Lower leg skin (tissue), 4 donors: ENCODE measurements around the gene CCDC150. TPM values are rescaled to one million over a fixed set of nuclear protein-coding genes. Genes with fewer than 3 reads are reported as not detected.
"Not testable (repeated sequence)": the region's sequence is repeated elsewhere in the genome, so short reads cannot be mapped to it uniquely, and the experiment has no call there.

Experiments
- DNase-seq, 2 donors: peaks; one replicate each; pipeline ENCODE4 v3.0.0-alpha.2; 2019; ENCODE audit warnings: low spot score in 2 of 2
- H3K4me3 ChIP-seq: fragments of 200-600 bp; sonication (generic); 2 replicates; pipeline ENCODE4 v1.5.1; 2017; ENCODE audit warnings: mild to moderate bottlenecking, low read depth; ENCODE audit not compliant: poor library complexity, severe bottlenecking
- POLR2A ChIP-seq, 2 donors: fragments of 450-650 bp; IDR thresholded peaks; one replicate each; pipeline ENCODE4 v1.6.1; 2016 to 2017; ENCODE audit warnings: antibody characterized with exemption in 2 of 2, mild to moderate bottlenecking in 1 of 2, moderate library complexity in 1 of 2
- WGBS, 2 donors: methylation state at CpG; one replicate each; pipeline ENCODE4 v1.1.5; 2018; 5-methylcytosine and 5-hydroxymethylcytosine counted together
- intact Hi-C: fragments of 100-400 bp; cut with DNase I; formaldehyde crosslinking; loops from one replicate; pipeline ENCODE4 v1.15.0; 2023; ENCODE audit warnings: low total_unique reads
- total RNA-seq, 4 donors: library from RNA; depleted of rRNA; stranded (reverse); fragments of >200 nt; gene quantifications; one replicate each; pipeline ENCODE4 v1.1.0, GENCODE V29; 2016
- TF ChIP-seq, protein P1 (sequence below), 3 donors: fragments of 450-650 bp; IDR thresholded peaks; one replicate each; pipeline ENCODE4 v1.5.1; 2016; ENCODE audit warnings: antibody characterized with exemption in 3 of 3, mild to moderate bottlenecking in 3 of 3, moderate library complexity in 2 of 3

CCDC150 gene
- total RNA-seq, 4 donors from 2014 or later: 0.22 to 3.4 (median 1.3) TPM

DNA sequence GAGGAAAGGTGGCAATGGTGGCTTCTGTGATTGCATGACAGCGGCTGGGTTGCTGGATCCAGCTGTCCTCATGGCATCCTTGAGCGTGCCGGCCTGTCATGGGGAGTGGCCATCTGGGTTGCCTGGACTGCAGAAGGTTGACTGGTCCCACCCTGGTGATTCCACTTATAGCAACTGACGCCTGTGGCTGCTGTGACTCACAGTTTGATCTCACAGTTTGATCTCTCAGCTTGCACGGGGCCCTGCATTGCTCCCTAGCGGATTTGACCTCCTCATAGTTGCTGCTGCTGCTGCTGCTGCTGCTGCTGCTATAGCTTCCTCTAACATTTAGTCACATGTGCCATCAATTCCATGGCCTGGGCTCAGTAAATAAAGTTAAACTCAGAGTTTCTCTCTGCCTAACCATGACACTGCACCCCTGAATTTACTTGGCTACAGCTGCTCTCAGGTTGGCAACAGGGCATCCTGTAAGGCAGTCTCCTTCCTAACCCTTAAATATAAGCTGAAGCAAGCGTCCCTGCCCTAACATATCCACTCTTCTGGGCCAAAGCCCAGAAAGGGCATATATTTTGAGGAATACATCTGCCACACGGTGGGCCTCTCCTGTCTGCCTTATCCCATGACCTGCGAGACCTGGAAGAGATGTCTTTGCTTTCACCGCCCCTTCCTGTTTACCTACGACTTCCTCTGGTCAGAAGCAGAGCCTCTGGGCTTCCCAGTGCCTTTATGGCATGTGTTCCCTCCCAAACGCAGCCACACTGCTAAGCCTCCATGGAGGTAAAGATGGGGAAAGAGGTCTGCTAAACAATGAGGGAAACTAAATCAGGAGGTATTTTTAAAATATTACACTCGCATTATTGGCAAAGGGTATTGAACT, 37.8 kb upstream of the CCDC150 start:
- intact Hi-C loops: no loop called here
- TF ChIP-seq, protein P1, sequence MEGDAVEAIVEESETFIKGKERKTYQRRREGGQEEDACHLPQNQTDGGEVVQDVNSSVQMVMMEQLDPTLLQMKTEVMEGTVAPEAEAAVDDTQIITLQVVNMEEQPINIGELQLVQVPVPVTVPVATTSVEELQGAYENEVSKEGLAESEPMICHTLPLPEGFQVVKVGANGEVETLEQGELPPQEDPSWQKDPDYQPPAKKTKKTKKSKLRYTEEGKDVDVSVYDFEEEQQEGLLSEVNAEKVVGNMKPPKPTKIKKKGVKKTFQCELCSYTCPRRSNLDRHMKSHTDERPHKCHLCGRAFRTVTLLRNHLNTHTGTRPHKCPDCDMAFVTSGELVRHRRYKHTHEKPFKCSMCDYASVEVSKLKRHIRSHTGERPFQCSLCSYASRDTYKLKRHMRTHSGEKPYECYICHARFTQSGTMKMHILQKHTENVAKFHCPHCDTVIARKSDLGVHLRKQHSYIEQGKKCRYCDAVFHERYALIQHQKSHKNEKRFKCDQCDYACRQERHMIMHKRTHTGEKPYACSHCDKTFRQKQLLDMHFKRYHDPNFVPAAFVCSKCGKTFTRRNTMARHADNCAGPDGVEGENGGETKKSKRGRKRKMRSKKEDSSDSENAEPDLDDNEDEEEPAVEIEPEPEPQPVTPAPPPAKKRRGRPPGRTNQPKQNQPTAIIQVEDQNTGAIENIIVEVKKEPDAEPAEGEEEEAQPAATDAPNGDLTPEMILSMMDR (IDR thresholded peaks at IDR 0.05): no peak
- no peak for TF ChIP-seq POLR2A (IDR thresholded peaks at IDR 0.05)
- H3K4me3 ChIP-seq: no peak overlapping the region
- 50 to 52% methylated on average over 13 of the region's 13 CpGs for WGBS, 2 donors
- DNase-seq: peak; percentile 47 to 86

DNA sequence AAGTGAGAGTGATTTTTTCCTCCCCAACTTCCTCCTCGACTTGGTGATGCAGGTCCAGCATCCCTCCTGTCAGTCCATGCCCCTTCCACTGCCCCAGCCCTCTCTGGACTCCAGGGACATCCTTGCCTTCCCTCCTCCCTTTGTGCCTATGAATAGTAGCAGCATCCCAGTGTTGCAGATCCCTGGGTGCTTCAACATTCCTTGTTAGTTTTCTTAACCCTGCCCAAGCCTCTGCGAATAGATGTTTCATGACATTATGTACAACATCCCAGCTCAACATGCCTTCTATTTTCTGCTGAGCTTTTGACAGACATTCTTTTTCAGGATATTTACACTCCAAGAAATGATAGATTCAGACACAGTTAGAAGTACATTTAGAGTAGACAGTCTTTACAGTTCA, 35.3 kb upstream of the CCDC150 start:
- TF ChIP-seq, protein P1 (IDR thresholded peaks at IDR 0.05): no peak
- no peak for TF ChIP-seq POLR2A (IDR thresholded peaks at IDR 0.05)
- DNase-seq: no peak
- WGBS, 2 donors: 67 to 76% methylated on average over 2 of the region's 2 CpGs
- intact Hi-C loops: no loop called here
- no peak overlapping the region for H3K4me3 ChIP-seq

DNA sequence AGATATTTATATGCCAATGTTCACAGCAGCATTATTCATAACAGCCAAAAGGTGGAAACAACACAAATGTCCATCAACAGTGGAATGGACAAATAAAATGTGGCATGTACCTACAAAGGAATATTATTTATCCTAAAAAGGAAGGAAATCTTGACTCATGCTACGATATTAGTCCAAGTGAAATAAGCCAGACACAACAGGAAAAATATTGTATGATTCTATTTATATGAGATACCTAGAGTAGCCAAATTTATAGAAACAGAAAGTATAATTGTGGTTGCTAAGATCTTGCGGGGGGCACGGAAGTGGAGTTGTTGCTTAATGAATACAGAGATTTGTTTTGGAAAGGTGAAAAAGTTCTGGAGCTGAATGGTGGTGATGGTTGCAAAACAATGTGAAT, 33.0 kb upstream of the CCDC150 start:
- H3K4me3 ChIP-seq: no peak overlapping the region
- TF ChIP-seq, protein P1 (IDR thresholded peaks at IDR 0.05): no peak
- TF ChIP-seq POLR2A (IDR thresholded peaks at IDR 0.05): no peak
- intact Hi-C loops: no loop called here
- WGBS, 2 donors: 68 to 74% methylated on average over 3 of the region's 3 CpGs
- DNase-seq: no peak

DNA sequence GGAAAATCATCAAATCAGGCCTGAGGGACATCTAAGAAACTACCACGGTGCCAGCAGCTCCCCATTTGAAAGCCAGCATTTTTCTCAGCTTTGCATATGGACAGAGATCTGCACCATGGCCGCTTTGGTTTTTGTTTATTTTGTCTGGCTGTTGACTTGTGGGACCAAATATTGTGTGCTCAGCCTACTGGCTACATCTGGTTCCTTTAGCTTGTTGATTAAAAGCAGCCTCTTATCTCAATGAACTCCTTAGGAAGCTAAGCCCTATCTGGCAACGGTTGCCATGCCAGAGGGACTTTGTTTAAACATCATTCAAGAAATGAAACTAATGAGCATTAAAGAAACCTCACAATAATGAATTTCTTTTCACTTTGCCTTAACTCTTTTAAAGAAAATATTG, 32.4 kb upstream of the CCDC150 start:
- 31 to 53% methylated on average over 3 of the region's 3 CpGs for WGBS, 2 donors
- TF ChIP-seq POLR2A (IDR thresholded peaks at IDR 0.05): no peak
- TF ChIP-seq, protein P1 (IDR thresholded peaks at IDR 0.05): no peak
- intact Hi-C loops: no loop called here
- no peak for DNase-seq
- H3K4me3 ChIP-seq: no peak overlapping the region

DNA sequence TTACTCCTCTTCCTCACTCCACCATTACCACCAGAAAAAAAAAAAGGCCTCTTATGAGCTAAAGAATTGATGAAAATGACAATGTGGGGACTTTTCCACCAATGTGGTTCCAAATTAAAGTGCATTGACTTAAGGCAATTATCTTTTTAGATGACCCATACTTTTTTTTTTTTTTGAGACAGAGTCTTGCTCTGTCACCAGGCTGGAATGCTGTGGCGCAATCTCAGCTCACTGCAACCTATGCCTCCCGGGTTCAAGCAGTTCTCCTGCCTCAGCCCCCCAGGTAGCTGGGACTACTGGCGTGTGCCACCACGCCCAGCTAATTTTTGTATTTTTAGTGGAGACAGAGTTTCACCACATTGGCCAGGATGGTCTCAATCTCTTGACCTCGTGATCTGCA, 31.6 kb upstream of the CCDC150 start:
- H3K4me3 ChIP-seq, DNase-seq, intact Hi-C loops: not testable (repeated sequence)
- 77 to 85% methylated on average over 5 of the region's 5 CpGs for WGBS, 2 donors

DNA sequence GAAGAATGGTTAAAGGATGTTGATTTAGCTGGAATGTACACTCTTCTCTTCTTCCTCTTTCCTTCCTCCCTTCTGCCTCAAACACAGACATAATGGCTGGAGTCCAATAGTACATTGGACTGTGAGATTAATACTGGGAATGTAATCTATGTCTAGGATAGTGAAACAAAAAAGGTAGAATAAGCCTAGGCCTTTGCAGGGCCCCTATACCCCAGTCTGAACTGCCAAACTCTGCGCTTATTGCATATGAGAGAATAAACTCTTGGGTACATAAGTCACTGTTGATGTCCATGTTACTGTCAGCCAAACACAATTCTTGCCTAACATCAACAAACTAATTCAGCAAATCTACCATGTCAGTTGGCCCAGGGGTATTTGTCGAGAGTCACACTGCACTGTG, 29.7 kb upstream of the CCDC150 start:
- no peak overlapping the region for H3K4me3 ChIP-seq
- DNase-seq: no peak
- intact Hi-C loops: no loop called here
- TF ChIP-seq, protein P1 (IDR thresholded peaks at IDR 0.05): no peak
- WGBS, 2 donors: 89 to 96% methylated on average over 2 of the region's 2 CpGs
